GM12872 (cell line): ENCODE measurements around the gene ARHGEF17.

Experiments
- TF ChIP-seq, protein P1 (sequence below): IDR thresholded peaks from 3 replicates; pipeline ENCODE4 v1.5.1; 2011; ENCODE audit warnings: low read depth, mild to moderate bottlenecking, low read length, moderate library complexity; ENCODE audit not compliant: insufficient read depth

Gene ARHGEF17

DNA sequence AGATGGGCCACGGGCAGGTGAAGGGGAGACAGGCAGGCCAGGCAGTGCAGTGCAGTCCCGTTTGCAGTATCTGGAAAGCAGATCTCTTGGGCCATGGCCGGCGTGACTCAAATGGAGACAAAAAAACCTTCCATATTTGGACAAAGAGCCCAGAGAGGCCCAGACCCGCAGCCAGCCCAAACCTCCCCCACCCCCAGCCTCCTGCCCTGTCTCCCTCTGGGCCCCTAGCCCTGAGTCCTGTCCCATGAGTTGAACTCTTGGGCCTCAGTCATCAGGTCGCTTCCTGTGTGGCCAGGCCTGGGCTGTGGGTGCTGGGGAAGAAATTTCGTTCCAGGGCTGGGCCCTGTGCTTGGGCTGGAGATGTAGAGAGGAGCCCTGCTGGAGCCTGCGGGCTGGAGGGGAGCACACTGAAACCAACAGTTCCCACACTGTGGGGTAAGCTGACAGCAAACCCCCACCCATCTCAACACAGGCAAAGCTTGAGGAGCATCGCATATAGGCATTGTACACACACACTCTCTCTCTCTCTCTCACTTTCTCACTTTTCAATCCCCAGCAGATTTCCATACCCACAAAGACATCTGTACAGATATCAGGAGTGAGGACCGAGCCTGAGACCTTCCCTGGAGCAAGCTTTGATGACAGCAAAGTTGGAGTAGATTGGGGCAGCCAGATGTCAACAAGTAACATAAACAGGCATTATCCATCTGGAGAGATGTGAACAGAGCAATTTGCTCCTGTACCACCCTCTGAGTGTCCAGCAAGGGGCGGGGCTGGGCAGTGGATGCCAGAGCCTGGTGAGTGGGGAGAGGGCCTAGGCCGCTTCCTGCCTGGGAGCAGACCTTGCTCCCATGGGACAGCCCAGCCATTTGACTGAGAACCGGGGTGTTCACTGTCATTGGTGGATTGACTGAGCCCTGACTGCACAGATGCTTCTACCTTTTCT lies 17.2 kb downstream of the ARHGEF17 start:
- TF ChIP-seq, protein P1, sequence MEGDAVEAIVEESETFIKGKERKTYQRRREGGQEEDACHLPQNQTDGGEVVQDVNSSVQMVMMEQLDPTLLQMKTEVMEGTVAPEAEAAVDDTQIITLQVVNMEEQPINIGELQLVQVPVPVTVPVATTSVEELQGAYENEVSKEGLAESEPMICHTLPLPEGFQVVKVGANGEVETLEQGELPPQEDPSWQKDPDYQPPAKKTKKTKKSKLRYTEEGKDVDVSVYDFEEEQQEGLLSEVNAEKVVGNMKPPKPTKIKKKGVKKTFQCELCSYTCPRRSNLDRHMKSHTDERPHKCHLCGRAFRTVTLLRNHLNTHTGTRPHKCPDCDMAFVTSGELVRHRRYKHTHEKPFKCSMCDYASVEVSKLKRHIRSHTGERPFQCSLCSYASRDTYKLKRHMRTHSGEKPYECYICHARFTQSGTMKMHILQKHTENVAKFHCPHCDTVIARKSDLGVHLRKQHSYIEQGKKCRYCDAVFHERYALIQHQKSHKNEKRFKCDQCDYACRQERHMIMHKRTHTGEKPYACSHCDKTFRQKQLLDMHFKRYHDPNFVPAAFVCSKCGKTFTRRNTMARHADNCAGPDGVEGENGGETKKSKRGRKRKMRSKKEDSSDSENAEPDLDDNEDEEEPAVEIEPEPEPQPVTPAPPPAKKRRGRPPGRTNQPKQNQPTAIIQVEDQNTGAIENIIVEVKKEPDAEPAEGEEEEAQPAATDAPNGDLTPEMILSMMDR, result no peak

DNA sequence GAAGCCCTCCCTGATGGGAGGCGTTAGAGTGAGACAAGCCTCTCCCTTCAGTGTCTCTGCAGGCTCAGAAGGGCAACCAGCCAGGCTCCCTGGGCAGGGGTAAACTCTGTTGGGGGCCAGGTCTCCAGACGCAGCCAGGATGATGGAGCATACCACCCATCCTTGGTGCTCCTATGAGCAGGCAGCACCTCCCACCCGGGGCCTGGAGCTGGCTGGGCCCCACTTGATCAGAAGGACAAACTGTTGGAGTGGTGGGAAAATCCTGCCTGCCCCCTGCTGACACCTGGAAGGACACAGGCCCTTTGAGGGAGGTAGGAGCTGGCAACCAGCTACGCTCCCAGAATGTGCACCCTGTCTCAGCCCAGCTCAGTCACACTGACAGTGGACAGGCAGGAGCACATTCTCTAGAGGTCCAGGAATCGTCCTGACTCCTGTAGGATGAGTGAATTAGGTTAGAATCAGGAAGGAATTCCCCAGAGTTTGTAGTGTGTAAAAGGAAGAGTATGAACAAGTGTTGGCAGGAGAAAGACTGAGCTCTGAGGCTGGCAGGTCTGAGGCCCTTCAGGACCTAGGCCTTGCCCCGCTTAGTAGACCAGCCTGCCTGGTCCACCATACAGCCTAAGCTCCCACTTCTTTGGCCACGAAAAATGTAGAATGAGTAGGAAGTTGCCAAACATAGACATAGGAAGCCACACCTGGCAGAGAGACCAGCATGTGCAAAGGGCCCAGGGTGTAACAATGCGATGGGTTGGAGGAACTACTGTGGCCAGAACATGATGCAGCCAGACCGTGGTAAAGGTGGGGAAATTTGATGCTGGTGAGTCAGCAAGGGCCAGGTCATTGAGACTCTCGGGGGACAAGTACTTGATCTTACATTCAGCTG lies 19.1 kb downstream of the ARHGEF17 start:
- TF ChIP-seq, protein P1, result no peak

DNA sequence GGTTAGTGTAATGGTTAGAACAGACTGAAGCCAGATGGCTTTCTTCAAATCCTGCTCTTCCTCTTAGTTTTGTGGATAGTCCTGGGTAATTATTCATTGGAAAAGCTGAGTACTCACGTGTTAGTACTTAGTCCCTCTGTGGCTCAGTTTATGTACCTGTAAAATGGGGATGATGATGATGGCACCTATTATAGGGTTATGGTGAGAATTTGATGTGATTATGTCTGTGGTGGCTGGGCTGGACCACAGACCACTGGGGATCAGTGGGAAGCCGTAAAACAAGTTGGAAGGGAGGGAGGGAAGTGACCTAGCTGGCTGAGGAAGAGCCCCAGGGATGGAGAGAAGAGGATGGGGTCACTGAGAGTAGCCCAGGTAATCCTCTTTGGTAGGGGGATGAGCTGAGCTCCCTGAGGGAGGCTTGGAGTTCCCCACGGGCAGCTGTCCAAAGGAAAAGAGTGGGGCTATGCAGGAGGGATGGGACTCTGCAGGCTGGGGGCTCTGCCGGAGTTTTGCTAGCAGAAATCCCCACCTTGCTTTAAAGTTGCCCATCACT lies 19.8 kb downstream of the ARHGEF17 start:
- TF ChIP-seq, protein P1, result no peak

DNA sequence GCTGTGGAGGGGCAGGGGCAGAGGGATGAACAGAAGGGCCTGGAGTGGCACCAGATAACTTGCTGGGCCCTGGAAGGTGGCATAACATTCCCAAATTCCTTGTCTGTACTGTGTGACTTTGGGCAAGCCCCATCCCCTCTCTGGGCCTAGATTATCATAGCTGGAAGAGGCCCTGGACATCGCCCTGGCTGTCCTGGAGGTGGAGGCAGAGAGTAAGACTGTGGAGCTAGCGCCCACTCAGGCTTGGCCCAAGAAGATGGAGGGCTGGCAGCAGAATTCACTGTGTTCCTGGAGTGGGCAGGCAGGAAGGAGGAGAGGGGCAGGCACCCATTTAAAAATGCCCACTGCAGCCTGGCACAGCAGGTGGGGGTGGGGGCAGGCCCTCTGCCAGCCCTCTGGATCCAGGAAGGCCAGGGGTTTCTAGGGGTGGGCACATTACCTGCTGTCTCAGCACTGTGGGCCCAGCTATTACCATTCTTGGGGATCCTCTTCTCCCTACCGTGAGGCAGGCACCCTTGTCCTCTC lies 22.6 kb downstream of the ARHGEF17 start:
- TF ChIP-seq, protein P1, result 0 out of 3 replicates have a peak, but pooled peaks have one; percentile 11

DNA sequence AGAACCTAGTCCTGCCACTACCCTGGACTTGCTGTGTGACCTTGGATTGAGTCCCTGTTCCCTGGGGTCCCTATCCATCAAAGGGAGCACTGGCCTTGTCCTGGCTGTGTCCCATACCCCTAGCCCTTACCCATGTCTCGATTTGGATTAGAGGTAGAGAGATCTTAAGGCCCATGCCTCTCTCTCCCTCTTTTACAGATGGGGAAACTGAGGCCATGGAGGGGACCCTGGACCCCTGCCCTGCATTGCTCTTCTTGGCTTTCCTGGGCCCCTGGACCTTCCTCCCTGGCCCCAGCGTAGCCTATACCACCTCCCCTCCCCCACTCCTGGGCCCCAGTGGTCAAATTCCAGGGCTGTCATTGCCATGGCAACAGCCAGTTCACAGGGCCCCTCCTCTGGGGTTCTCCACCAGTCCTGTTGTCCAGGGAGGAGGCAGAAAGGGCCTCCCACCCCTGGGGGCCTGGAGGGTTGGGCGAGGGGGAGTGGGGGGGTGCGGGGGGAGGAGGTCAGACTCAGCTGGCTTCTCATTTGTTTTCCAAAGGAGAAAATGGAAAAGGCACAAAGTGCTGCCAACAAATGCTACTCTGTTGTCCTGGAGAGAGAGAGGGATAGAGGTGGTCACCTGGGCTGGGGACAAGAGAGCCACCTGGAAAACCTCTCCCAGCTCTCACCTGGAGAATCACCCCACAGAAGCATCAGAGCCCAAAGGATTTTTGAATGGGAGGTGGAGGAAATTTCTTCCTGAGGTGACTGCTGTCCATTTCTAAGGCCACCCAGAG lies 23.3 kb downstream of the ARHGEF17 start:
- TF ChIP-seq, protein P1, result no peak

DNA sequence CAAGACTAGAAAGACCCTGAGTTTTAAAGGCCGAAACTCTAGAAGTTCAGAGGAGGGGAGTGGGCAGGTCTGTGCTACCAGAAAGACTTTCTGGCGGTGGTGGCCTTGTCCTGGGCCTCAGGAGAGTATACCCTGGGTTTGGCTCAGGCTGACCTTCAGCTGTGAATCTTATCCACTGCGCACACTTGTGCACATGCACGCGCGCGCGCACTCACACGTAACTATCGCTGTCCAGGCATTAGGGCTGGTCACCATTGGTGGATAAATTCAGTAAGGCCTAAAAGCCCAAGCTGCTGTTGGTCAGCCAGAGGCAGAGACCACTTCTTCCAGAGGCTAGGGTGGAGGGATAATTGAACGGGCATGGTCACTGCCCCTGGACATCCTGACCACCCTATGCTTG lies 25.1 kb downstream of the ARHGEF17 start:
- TF ChIP-seq, protein P1, result no peak
